Glutamatergic neuron (in vitro differentiated cells): Measurements from ENCODE around the gene ADAMTS17. TPM values are rescaled to one million over a fixed set of nuclear protein-coding genes. Genes with fewer than 3 reads are reported as not detected.

Source experiments
- DNase-seq: peaks from one replicate; pipeline ENCODE4 v3.0.0; 2022
- H3K27ac Mint-ChIP-seq: one replicate; pipeline ENCODE4 v1.8.0; 2020; ENCODE audit warnings: mild to moderate bottlenecking, mixed read lengths, inconsistent platforms; ENCODE audit not compliant: unreplicated experiment
- H3K27me3 Mint-ChIP-seq: one replicate; pipeline ENCODE4 v1.8.0; 2020; ENCODE audit warnings: mild to moderate bottlenecking, moderate library complexity, mixed read lengths, inconsistent platforms; ENCODE audit not compliant: unreplicated experiment
- H3K36me3 Mint-ChIP-seq: one replicate; pipeline ENCODE4 v1.8.0; 2020; ENCODE audit warnings: mild to moderate bottlenecking, mixed read lengths, inconsistent platforms; ENCODE audit not compliant: unreplicated experiment
- H3K4me1 Mint-ChIP-seq: one replicate; pipeline ENCODE4 v1.8.0; 2020; ENCODE audit warnings: mild to moderate bottlenecking, low read depth, mixed read lengths, inconsistent platforms; ENCODE audit not compliant: unreplicated experiment
- H3K4me3 Mint-ChIP-seq: one replicate; pipeline ENCODE4 v1.8.0; 2020; ENCODE audit warnings: mild to moderate bottlenecking, mixed read lengths, inconsistent platforms; ENCODE audit not compliant: unreplicated experiment
- H3K9me3 Mint-ChIP-seq: one replicate; pipeline ENCODE4 v1.8.0; 2020; ENCODE audit warnings: mild to moderate bottlenecking, moderate library complexity, mixed read lengths, inconsistent platforms; ENCODE audit not compliant: unreplicated experiment
- CTCF ChIP-seq: fragments of 200-600 bp; sonication (generic); IDR thresholded peaks from one replicate; pipeline ENCODE4 v1.5.0; 2021; ENCODE audit not compliant: partially characterized antibody, unreplicated experiment
- total RNA-seq: library from RNA; stranded (reverse); fragmentation: NEBNext Ultra II Directional; extraction: Animal tissue kit (Norgen Biotek cat#: 25700); gene quantifications from one replicate; pipeline ENCODE4 v1.2.1, GENCODE V29; 2021; ENCODE audit not compliant: unreplicated experiment

The ADAMTS17 gene
- total RNA-seq, 1 donor from 2014 or later: 6.8 TPM

- Mint-ChIP-seq H3K9me3 (peaks cover 3% of the 10 kb centered on the region), H3K4me3 (no peak overlapping the region), H3K4me1 (peaks cover 15% of the 10 kb centered on the region), H3K27ac (no peak overlapping the region), H3K36me3 (peaks cover 4% of the 10 kb centered on the region), H3K27me3 (peaks cover 3% of the 10 kb centered on the region)
- DNase-seq: no peak
- TF ChIP-seq CTCF: no peak
These were observed 111.0 kb downstream of the ADAMTS17 start for GRCh38 chr15:100230784-100231183.

- Mint-ChIP-seq H3K27ac (no peak overlapping the region), H3K4me1 (peaks cover 7% of the 10 kb centered on the region), H3K27me3 (peaks cover 3% of the 10 kb centered on the region), H3K4me3 (no peak overlapping the region), H3K9me3 (peaks cover 3% of the 10 kb centered on the region), H3K36me3 (peaks cover 4% of the 10 kb centered on the region)
- no peak for TF ChIP-seq CTCF
- no peak for DNase-seq
These were observed 112.3 kb downstream of the ADAMTS17 start for GRCh38 chr15:100229181-100230163.

GRCh38 chr15:100227781-100228180, 114.0 kb downstream of the ADAMTS17 start:
- DNase-seq: no peak
- Mint-ChIP-seq H3K4me3 (no peak overlapping the region), H3K36me3 (peaks cover 4% of the 10 kb centered on the region), H3K4me1 (no peaks in the 10 kb centered on the region), H3K9me3 (peaks cover 3% of the 10 kb centered on the region), H3K27ac (no peak overlapping the region), H3K27me3 (peaks cover 3% of the 10 kb centered on the region)
- TF ChIP-seq CTCF: no peak

- H3K4me3 Mint-ChIP-seq: no peak overlapping the region
- H3K27me3 Mint-ChIP-seq: no peaks in the 10 kb centered on the region
- no peak overlapping the region for H3K27ac Mint-ChIP-seq
- TF ChIP-seq CTCF: no peak
- DNase-seq: no peak
- no peaks in the 10 kb centered on the region for H3K4me1 Mint-ChIP-seq
- H3K9me3 Mint-ChIP-seq: peaks cover 3% of the 10 kb centered on the region
- H3K36me3 Mint-ChIP-seq: peaks cover 4% of the 10 kb centered on the region
These were observed 115.7 kb downstream of the ADAMTS17 start for GRCh38 chr15:100226107-100226506.
